GM18517 (cell line): Measurements from ENCODE around the gene TIMM17A.

Experiments used
- ATAC-seq: cut with Tn5 transposase; IDR thresholded peaks from one replicate; pipeline ENCODE4 v1.9.1; 2021; ENCODE audit warnings: mild to moderate bottlenecking, moderate library complexity; ENCODE audit not compliant: unreplicated experiment

TIMM17A gene

GRCh38 chr1:201982623-201983379 lies 27.5 kb downstream of the TIMM17A start, which contains the start of gene RNPEP:
Gene RNPEP, plus strand, starts transcription at chr1:201982648. Its CDS starts 19 bp downstream, at chr1:201982667.
- peak; percentile 68 for ATAC-seq

GRCh38 chr1:201983380-201983805 lies 28.1 kb downstream of the TIMM17A start:
- no peak for ATAC-seq

GRCh38 chr1:201984446-201984845 lies 29.1 kb downstream of the TIMM17A start:
- no peak for ATAC-seq

GRCh38 chr1:201985355-201985754 lies 30.1 kb downstream of the TIMM17A start:
- no peak for ATAC-seq

- no peak for ATAC-seq
Observed at GRCh38 chr1:201988601-201989000, 33.3 kb downstream of the TIMM17A start.

- no peak for ATAC-seq
Observed at GRCh38 chr1:201989354-201990128, 34.2 kb downstream of the TIMM17A start.

GRCh38 chr1:201990427-201990826 lies 35.1 kb downstream of the TIMM17A start:
- no peak for ATAC-seq

GRCh38 chr1:201999625-202000238 lies 44.4 kb downstream of the TIMM17A start:
- no peak for ATAC-seq

GRCh38 chr1:202002507-202002906 lies 47.2 kb downstream of the TIMM17A start:
- ATAC-seq: no peak

- no peak for ATAC-seq
Observed at GRCh38 chr1:202004711-202005110, 49.4 kb downstream of the TIMM17A start.

- ATAC-seq: no peak
Observed at GRCh38 chr1:202005958-202006357, 50.7 kb downstream of the TIMM17A start.

GRCh38 chr1:202007304-202007703 lies 52.0 kb downstream of the TIMM17A start:
- ATAC-seq: no peak

GRCh38 chr1:202007805-202008489 lies 52.6 kb downstream of the TIMM17A start:
- no peak for ATAC-seq

- peak; percentile 43 for ATAC-seq
Observed at GRCh38 chr1:202009326-202010179, 54.2 kb downstream of the TIMM17A start.

GRCh38 chr1:202010180-202011015 lies 55.1 kb downstream of the TIMM17A start, which contains the start of gene ELF3:
Gene ELF3, plus strand, starts transcription at chr1:202010587. Its CDS starts 550 bp downstream, at chr1:202011137.
- ATAC-seq: peak; percentile 95

- ATAC-seq: no peak
Observed at GRCh38 chr1:202011994-202012393, 56.7 kb downstream of the TIMM17A start.

- ATAC-seq: no peak
Observed at GRCh38 chr1:202012544-202013478, 57.5 kb downstream of the TIMM17A start.

- no peak for ATAC-seq
Observed at GRCh38 chr1:202013603-202014002, 58.3 kb downstream of the TIMM17A start.
